GM06990 (cell line): ENCODE measurements around the gene FKBP15.

ENCODE experiments used
- DNase-seq: peaks from one replicate; pipeline ENCODE4 v3.0.0-alpha.2; 2011; ENCODE audit not compliant: insufficient read length; ENCODE audit errors: extremely low read depth
- H3K27me3 ChIP-seq: replicated peaks from 2 replicates; pipeline ENCODE4 v1.6.0; 2011; ENCODE audit warnings: low read length; ENCODE audit not compliant: control insufficient read depth, insufficient read depth
- H3K36me3 ChIP-seq: 2 replicates; pipeline ENCODE4 v1.5.1; 2011; ENCODE audit warnings: low read length; ENCODE audit not compliant: control insufficient read depth, insufficient read depth
- H3K4me3 ChIP-seq: replicated peaks from 2 replicates; pipeline ENCODE4 v1.5.1; 2011; ENCODE audit warnings: low read depth, mild to moderate bottlenecking, control low read depth, low read length
- TF ChIP-seq, protein P1 (sequence below): IDR thresholded peaks from 2 replicates; pipeline ENCODE4 v1.5.1; 2011; ENCODE audit warnings: low read length, control low read depth, mild to moderate bottlenecking, inconsistent platforms; ENCODE audit not compliant: insufficient read depth, poor library complexity, severe bottlenecking

The FKBP15 gene

DNA sequence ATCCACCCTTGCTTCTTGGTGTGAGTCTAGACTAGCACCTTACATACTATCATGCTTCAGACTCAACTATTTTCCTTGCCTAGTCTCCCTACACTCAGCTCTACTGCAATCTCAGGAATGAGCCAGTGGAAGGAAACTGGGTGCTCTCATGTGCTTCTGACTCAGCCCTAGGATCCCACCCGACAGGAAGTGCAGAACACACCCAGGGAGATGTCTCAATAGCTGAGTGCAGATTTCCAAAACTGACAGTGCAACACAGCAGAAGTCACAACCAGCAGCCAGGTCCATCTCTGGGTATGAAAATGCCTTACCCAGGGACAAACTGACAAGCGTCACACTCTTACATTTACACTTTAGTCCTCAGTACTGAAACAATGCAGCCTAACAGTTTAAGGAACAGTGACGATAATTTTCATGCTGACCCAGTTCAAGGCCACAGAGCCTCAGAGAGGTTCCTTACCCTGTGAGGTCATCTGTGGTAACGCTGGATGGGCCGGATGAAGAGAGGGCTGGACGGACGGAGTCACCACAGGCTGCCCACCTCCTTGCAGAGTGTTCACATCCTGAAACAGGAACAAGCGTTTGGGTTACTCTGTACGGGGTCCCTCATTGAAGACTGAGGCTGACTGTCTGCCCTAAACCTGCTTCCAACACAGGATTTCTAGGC is 33.0 kb downstream of the FKBP15 start:
- Histone ChIP-seq H3K4me3 (no peak overlapping the region), H3K27me3 (no peaks in the 10 kb centered on the region), H3K36me3 (peaks cover 14% of the 10 kb centered on the region)
- no peak for DNase-seq
- TF ChIP-seq, protein P1, sequence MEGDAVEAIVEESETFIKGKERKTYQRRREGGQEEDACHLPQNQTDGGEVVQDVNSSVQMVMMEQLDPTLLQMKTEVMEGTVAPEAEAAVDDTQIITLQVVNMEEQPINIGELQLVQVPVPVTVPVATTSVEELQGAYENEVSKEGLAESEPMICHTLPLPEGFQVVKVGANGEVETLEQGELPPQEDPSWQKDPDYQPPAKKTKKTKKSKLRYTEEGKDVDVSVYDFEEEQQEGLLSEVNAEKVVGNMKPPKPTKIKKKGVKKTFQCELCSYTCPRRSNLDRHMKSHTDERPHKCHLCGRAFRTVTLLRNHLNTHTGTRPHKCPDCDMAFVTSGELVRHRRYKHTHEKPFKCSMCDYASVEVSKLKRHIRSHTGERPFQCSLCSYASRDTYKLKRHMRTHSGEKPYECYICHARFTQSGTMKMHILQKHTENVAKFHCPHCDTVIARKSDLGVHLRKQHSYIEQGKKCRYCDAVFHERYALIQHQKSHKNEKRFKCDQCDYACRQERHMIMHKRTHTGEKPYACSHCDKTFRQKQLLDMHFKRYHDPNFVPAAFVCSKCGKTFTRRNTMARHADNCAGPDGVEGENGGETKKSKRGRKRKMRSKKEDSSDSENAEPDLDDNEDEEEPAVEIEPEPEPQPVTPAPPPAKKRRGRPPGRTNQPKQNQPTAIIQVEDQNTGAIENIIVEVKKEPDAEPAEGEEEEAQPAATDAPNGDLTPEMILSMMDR: no peak

DNA sequence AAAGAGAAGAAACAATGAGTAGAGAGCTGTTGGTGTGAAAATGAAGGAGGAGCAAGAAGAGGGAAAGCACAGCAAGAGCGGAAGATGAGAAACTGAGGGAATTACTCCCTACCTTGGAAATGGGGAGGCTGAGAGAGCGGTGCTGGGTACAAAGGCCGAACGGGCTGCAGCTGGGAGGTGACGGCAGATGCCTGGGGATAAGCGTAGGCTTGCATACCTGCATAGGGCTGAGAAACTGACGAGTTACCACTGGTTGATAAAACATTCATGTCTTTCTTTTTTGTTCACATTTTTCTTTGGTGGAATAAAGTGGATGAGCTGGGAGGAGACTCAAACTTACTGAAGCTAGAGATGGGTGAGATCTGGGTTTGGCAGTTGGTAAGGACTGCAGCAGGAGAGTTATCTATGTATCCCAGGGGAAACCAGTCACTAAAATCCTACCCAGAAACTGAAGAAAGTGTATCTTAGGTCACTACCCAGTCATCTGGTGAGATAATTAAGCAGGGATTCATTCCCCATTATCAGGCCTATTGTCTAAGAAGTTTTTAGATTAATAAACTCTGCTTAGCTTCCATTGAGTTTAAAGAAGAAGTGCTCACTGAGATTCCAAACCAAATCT is 34.8 kb downstream of the FKBP15 start:
- TF ChIP-seq, protein P1: no peak
- no peaks in the 10 kb centered on the region for H3K27me3 ChIP-seq

DNA sequence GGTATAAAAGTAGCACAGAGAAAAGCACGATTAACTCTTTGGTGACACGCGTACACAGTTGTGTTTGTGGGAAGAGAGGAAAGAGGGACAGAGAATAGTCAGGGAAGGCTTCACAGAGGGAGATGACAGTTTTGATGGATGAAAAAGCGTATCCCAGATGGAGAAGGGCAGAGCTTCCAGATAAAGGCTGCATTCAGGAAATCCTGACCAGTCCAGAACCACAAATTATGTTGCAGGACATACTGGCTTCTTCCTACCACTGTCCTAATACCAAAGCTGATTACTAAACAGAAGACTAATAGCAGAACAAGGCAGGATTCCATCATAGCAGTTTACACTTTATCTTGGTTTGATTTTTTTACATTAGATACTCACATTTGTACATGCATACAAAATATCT is 35.8 kb downstream of the FKBP15 start:
- Histone ChIP-seq H3K36me3 (peaks cover 15% of the 10 kb centered on the region), H3K27me3 (no peaks in the 10 kb centered on the region), H3K4me3 (no peak overlapping the region)
- TF ChIP-seq, protein P1: no peak
- DNase-seq: no peak

More for the DNA sequence above, 34.8 kb downstream of the FKBP15 start:
- peaks cover 15% of the 10 kb centered on the region for H3K36me3 ChIP-seq
- DNase-seq: no peak
- no peak overlapping the region for H3K4me3 ChIP-seq

DNA sequence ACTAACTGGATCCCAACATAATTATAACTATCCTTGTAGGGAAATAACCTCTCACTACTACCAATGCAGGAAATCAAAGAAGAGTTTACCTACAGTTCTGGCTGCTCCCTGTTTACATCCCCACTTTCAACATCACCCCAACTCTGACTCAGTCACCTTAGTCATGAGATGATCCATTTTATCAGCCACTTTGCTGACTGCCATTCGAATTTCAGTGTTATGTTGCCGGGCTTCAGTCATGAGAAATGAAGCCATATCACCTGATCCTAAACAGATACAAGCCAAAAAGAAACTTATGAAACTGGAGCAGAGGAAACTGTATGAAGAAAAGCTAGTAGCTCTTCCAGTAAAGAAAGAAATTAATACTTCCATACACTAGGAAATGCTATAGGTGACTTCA is 36.5 kb downstream of the FKBP15 start:
- no peaks in the 10 kb centered on the region for H3K27me3 ChIP-seq
- DNase-seq: no peak
- TF ChIP-seq, protein P1: no peak
- H3K4me3 ChIP-seq: no peak overlapping the region
- peaks cover 15% of the 10 kb centered on the region for H3K36me3 ChIP-seq

DNA sequence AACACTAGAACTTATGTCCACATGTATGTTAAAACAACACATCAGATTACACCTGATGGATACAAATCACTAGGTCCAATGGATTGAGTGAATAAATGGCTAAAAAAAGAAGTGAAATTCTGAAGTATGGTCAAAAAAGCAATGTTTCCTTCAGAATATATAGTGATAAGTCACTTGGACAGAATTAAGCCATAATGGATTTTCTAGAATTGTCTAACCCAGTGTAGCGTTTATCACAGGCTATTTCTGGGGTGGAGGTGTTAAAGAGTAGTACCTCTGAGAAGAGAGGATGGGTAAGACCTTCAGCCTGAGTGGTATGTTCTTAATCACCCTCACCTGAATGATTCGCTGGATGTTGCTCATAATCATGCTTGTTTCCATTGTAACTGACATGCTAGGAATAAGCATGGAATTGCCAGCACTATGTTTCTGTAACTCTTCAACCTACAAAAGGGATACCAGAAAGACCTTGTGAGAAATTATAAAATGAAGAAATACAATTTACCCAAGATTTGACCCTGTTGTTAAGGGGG is 37.1 kb downstream of the FKBP15 start:
- Histone ChIP-seq H3K27me3 (no peaks in the 10 kb centered on the region), H3K36me3 (peaks cover 16% of the 10 kb centered on the region)
- TF ChIP-seq, protein P1: no peak

DNA sequence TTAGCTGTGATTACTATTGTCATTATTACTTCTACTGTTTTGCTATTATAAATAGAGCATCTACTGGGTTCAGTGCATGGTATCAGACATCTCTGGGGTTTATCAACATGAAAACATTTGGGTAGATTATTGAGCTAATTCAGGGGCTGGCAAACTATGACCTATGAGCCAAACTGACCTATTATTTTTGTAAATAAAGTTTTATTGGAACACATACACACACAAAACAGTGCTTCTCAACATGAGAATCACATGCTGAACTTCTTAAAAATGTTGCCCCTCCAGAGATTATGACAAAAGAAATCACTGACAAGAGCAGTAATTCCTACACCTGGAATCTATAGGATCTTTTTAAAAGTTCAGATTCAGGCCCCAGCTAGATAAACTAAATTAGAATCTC is 39.9 kb downstream of the FKBP15 start:
- Histone ChIP-seq H3K4me3 (no peak overlapping the region), H3K36me3 (peaks cover 24% of the 10 kb centered on the region), H3K27me3 (no peaks in the 10 kb centered on the region)
- DNase-seq: no peak
- TF ChIP-seq, protein P1: no peak

More for the DNA sequence above, 37.1 kb downstream of the FKBP15 start:
- DNase-seq: no peak
- no peak overlapping the region for H3K4me3 ChIP-seq
